ENCODE data around the gene DNAH8. TPM values are rescaled to one million over a fixed set of nuclear protein-coding genes. Genes with fewer than 3 reads are reported as not detected.

DNAH8 gene
- total RNA-seq, 1 experiment from 2014 or later = not detected

Other genes starting within 250 kb of the DNAH8 start
- 10.9 TPM for gene BTBD9, start 75.4 kb upstream of the DNAH8 start, total RNA-seq (2021; ENCODE audit: unreplicated experiment)
- 191 TPM for gene GLO1, start 12.2 kb upstream of the DNAH8 start, total RNA-seq (2021; ENCODE audit: unreplicated experiment)